T-helper 1 cell treated with Interleukin-12 subunit alpha and Interleukin-12 subunit beta and Interleukin-4 antibody, amounts not matched to agents 30 ng/mL and 1 ng/mL, for 36 hours (primary cell): ENCODE data around the gene ZPR1. TPM values are rescaled to one million over a fixed set of nuclear protein-coding genes. Genes with fewer than 3 reads are reported as not detected.

Experiments used
- intact Hi-C: fragments of 100-400 bp; cut with micrococcal nuclease; formaldehyde crosslinking; loops from one replicate; pipeline ENCODE4 v1.15.1; 2024
- total RNA-seq: library from RNA; stranded (reverse); gene quantifications from 2 replicates; pipeline ENCODE4 v1.2.3, GENCODE V29; 2022

Gene ZPR1
- total RNA-seq, 1 donor from 2014 or later: 78.8 TPM

GRCh38 chr11:116792869-116793771 is 5.3 kb upstream of the ZPR1 start:
- intact Hi-C loops: no loop called here

DNA sequence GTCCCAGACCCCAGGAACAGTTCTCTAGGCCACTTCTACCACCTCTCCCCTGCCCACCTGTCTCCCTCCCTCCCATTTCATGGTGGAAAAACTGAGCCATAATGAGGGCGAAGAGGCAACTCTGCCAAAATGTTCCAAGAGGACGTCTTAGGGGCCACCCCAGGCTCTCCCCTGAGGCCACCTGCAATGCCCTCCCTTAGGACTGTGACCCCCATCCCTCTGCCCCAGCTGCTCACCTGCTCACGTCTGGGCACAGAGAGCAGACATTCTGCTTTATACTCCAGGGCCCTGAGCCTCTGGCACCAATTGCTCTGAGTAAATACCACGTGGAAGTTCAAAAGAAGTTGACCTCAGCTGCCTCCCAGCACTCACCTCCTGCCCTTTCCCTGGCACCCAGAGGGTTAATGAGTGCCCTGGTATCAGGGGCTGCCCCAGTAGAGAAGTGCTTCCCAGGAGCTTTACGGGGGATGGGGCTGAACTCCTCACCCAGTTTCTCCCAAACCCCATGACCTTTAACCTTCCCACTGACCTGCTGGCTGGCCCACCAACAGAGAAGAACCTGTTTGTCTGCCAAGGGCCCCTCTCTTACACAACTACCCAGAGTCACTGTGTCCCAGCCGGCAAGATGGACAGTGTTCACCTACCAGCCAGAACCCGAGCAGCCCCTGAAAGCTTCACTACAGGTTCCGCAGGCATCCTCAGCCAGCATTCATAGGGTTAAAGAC is 4.5 kb upstream of the ZPR1 start:
- intact Hi-C loops: no loop called here

GRCh38 chr11:116791813-116792143 is 4.0 kb upstream of the ZPR1 start, which contains the start of gene APOA5:
Gene APOA5, minus strand, starts transcription at chr11:116791879. Its CDS starts 19 bp downstream, at chr11:116791860.
- intact Hi-C loops: loop anchor here (1.0 to 2.0 kb wide), 4 partner anchors 45 to 435 kb away; no protein-coding TSS in a partner anchor

GRCh38 chr11:116791002-116791812 is 3.4 kb upstream of the ZPR1 start:
- intact Hi-C loops: loop anchor here (1.0 to 2.0 kb wide), 4 partner anchors 45 to 435 kb away; no protein-coding TSS in a partner anchor

DNA sequence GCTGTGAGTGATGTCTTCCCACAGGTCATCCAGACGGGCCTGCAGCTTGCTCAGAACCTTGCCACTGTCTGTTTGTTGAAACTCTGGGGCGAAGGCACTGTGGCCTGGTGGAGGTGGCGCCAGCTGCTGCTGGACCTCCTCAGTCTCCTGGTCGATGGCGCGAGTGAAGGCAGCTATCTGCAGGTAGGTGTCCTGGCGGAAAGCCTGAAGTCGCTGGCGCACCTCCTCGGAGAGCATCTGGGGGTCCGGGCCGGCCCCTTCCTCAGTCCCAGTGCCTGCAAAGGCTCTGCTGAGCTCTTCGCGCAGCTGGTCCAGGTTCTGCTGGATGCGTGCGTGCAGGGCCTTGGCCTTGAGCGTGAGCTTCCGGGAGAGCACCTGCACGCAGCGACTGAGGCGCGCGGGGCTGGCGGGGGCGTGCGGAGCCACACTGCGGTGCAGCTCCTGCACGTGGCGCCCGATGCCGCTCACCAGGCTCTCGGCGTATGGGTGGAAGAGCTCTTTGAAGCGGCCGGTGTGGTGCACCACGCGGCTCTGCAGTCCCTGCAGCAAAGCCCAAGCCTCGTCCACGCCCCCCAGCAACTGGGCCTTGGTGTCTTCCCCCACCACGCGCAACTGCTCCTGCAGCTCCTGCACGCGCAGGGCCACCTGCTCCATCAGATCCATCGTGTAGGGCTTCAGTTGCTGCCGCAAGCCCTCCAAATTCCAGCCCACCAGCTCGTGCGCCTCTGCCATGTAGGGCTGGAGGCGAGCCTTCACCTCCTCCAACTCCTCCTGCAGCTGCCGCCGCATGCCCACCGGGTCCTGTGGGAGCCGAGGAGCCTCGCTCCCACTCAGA is 2.6 kb upstream of the ZPR1 start:
- intact Hi-C loops: loop anchor here (1.0 to 2.0 kb wide), 4 partner anchors 46 to 436 kb away; no protein-coding TSS in a partner anchor

GRCh38 chr11:116788975-116789374 is 1.2 kb upstream of the ZPR1 start:
- intact Hi-C loops: loop anchor here (1.0 kb wide), 7 partner anchors 16 to 539 kb away; partner anchors contain the start of genes PAFAH1B2, SIDT2 and SIK3

- intact Hi-C loops: loop anchor here (1.0 kb wide), 7 partner anchors 15 to 540 kb away; partner anchors contain the start of genes PAFAH1B2, SIDT2 and SIK3
Measured at GRCh38 chr11:116788534-116788933, 711 bp upstream of the ZPR1 start.

DNA sequence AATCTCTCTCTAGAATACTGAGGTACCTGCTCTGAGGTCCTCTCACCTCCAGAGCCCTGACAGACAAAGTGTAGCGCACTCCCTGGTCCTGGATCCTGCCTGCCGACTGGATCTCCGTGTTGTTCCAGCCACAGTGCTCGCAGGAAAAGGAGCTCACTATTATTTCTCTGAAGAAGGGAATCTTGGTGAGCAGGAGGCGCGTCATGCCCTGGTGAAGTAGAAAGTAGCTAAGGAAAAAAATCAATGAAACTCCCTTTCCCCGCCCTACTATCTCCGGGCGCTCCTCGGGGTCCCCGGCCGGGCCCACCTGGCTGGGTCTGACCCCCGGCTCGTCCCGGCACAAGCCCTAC is 412 bp downstream of the ZPR1 start:
- intact Hi-C loops: no loop called here

- intact Hi-C loops: no loop called here
Measured at GRCh38 chr11:116786966-116787365, 857 bp downstream of the ZPR1 start.

GRCh38 chr11:116786326-116786725 is 1.5 kb downstream of the ZPR1 start:
- intact Hi-C loops: no loop called here

GRCh38 chr11:116782728-116783127 is 5.1 kb downstream of the ZPR1 start:
- intact Hi-C loops: loop anchor here (1.0 kb wide), 1 partner anchor 9 kb away; no protein-coding TSS in a partner anchor

- intact Hi-C loops: no loop called here
Measured at GRCh38 chr11:116778556-116778955, 9.3 kb downstream of the ZPR1 start.

- intact Hi-C loops: no loop called here
Measured at GRCh38 chr11:116777056-116777455, 10.8 kb downstream of the ZPR1 start.

DNA sequence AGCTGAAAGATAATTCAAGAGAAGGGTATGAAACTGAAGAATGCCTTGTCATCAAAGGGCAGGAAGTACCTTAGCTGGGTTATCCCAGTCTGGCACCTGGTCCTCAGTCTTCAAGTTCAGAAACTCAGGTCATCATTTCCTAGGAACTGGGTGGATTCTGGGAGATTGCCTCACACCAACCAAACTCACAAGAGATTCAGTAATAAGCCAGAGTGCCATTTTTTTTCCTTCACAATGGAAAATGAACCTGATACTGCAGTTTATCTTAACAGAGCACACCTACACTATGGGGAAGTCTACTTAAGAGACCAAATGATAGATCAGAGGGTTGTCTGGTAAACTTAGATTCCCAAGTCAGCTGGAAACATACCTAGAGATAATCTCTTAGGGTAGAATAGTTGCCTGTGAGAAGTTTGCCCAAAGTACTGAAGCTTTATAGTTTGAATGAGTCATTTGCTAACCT is 11.3 kb downstream of the ZPR1 start:
- intact Hi-C loops: no loop called here

- intact Hi-C loops: no loop called here
Measured at GRCh38 chr11:116775975-116776374, 11.8 kb downstream of the ZPR1 start.

GRCh38 chr11:116774661-116775060 is 13.2 kb downstream of the ZPR1 start:
- intact Hi-C loops: loop anchor here (5.0 kb wide), 1 partner anchor 553 kb away; the partner anchor contains the start of gene CEP164

GRCh38 chr11:116773203-116774097 is 14.4 kb downstream of the ZPR1 start:
- intact Hi-C loops: loop anchor here (1.0 to 5.0 kb wide), 10 partner anchors 9 to 554 kb away; partner anchors contain the start of genes CEP164, PAFAH1B2, PCSK7 and RNF214

DNA sequence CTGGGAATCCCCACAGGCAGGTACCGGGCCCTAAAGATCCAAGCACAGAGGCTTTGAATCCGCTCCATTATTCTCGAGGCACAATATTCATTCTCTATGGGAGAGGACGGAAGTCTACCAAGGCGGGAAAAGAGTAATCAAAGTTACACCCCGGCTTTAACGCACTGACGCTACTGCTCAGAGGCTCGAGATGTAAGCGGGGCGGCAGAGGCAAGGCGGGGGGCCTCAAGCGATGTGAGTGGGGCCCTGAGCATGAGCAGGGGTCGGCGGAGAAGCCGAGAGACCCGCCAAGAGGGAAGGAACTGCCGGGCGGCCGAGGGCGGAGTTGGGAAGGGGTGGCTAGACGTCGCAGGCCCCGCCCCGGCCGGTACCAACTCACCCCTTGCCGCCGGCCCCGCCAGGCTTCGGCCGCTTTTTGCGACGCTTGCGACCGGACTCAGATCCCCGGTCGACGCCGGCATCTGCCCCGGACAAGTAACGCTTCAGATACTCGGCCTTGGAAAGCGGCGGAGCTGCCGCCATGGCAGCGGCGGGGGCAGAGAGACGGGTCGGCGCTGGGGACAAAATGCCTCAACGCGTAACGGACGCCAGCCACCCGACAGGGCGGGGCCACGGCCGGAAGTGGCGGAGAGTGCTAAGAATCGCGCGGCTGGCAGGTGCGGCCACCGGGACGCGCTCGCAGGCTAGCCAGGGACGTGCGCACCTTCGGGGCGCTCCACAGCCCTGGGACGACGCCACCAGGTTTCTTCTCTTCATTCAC is 15.2 kb downstream of the ZPR1 start, which contains the start of gene BUD13:
Gene BUD13, minus strand, starts transcription at position 545 of the 760 bp plus-strand sequence. Its CDS starts 23 bp downstream, at position 522.
- intact Hi-C loops: loop anchor here (1.0 to 5.0 kb wide), 10 partner anchors 10 to 555 kb away; partner anchors contain the start of genes CEP164, PAFAH1B2, PCSK7 and RNF214
